ENCODE measurements around the gene APOBEC2.

DNA sequence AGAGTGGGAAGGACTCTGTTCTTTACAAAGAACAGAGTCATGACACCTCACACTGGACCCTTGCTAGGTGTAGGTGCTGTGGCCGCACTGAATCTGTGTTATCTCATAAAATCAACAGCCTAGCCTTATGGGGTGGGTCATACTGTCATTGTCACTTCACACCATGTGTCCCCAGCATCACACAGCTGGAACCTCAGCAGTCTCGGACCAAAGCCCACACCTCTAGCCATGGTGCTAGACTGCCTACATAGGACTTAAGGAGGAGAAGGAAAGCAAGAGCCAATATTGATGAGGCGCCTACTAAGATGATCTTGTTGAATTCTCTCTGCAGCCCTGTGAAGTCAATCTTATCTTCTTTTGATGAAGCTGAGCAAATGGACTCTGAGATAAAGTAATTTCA, 45.0 kb upstream of the APOBEC2 start:
- TF ChIP-seq, protein P1, sequence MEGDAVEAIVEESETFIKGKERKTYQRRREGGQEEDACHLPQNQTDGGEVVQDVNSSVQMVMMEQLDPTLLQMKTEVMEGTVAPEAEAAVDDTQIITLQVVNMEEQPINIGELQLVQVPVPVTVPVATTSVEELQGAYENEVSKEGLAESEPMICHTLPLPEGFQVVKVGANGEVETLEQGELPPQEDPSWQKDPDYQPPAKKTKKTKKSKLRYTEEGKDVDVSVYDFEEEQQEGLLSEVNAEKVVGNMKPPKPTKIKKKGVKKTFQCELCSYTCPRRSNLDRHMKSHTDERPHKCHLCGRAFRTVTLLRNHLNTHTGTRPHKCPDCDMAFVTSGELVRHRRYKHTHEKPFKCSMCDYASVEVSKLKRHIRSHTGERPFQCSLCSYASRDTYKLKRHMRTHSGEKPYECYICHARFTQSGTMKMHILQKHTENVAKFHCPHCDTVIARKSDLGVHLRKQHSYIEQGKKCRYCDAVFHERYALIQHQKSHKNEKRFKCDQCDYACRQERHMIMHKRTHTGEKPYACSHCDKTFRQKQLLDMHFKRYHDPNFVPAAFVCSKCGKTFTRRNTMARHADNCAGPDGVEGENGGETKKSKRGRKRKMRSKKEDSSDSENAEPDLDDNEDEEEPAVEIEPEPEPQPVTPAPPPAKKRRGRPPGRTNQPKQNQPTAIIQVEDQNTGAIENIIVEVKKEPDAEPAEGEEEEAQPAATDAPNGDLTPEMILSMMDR (conservative IDR thresholded peaks at IDR 0.05; ENCODE audit: low read length) = no peak
- TF ChIP-seq EZH2phosphoT487 (IDR thresholded peaks at IDR 0.05; ENCODE audit: borderline replicate concordance) = no peak

All from Loucy (cell line).